HepG2 (cell line): Measurements from ENCODE around the gene TEX19. TPM values are rescaled to one million over a fixed set of nuclear protein-coding genes. Genes with fewer than 3 reads are reported as not detected.

Source experiments
- BCL6 ChIP-seq: IDR thresholded peaks from 2 replicates; pipeline ENCODE4 v1.6.1; 2016; ENCODE audit warnings: missing genetic modification reagents, missing compliant biosample characterization
- EED ChIP-seq: sonication (generic); formaldehyde crosslinking; IDR thresholded peaks from 2 replicates; pipeline ENCODE4 v1.5.0; 2020; ENCODE audit warnings: mild to moderate bottlenecking, missing genetic modification reagents
- KDM5B ChIP-seq: sonication (generic); formaldehyde crosslinking; IDR thresholded peaks from 2 replicates; pipeline ENCODE4 v1.4.0; 2020; ENCODE audit warnings: missing genetic modification reagents, mild to moderate bottlenecking, borderline replicate concordance
- MAF1 ChIP-seq: sonication (generic); formaldehyde crosslinking; IDR thresholded peaks from 2 replicates; pipeline ENCODE4 v1.5.0; 2020; ENCODE audit warnings: missing genetic modification reagents, borderline replicate concordance
- MBNL3 ChIP-seq: fragments of 250-450 bp; sonication (Bioruptor Pico); conservative IDR thresholded peaks from 2 replicates; pipeline ENCODE4 v1.8.0; 2022; ENCODE audit warnings: mild to moderate bottlenecking, inconsistent platforms
- MXI1 ChIP-seq: IDR thresholded peaks from 3 replicates; pipeline ENCODE4 v1.6.1; 2012; ENCODE audit warnings: low read depth, low read length, inconsistent platforms, borderline replicate concordance
- NR2C2 ChIP-seq: sonication (generic); formaldehyde crosslinking; IDR thresholded peaks from 2 replicates; pipeline ENCODE4 v1.4.0; 2020; ENCODE audit warnings: missing genetic modification reagents, mild to moderate bottlenecking, moderate library complexity, borderline replicate concordance
- XRCC5 ChIP-seq: fragments of 200-400 bp; formaldehyde crosslinking; optimal IDR thresholded peaks from 2 replicates; pipeline ENCODE3; 2017; ENCODE audit warnings: mild to moderate bottlenecking, low read length
- ZC3H13 ChIP-seq: sonication (generic); formaldehyde crosslinking; IDR thresholded peaks from 2 replicates; pipeline ENCODE4 v1.8.1; 2023; ENCODE audit warnings: mild to moderate bottlenecking, missing genetic modification reagents, moderate library complexity
- ZFP90 ChIP-seq: sonication (generic); formaldehyde crosslinking; IDR thresholded peaks from 2 replicates; pipeline ENCODE4 v1.8.0; 2022; ENCODE audit warnings: missing genetic modification reagents, mild to moderate bottlenecking, inconsistent platforms, borderline replicate concordance
- ZNF10 ChIP-seq: sonication (generic); formaldehyde crosslinking; IDR thresholded peaks from 2 replicates; pipeline ENCODE4 v1.4.0; 2020; ENCODE audit warnings: mild to moderate bottlenecking, low read depth, missing genetic modification reagents, borderline replicate concordance
- ZNF3 ChIP-seq: IDR thresholded peaks from 2 replicates; pipeline ENCODE4 v1.7.0; 2017; ENCODE audit warnings: inconsistent platforms
- ZNF670 ChIP-seq: sonication (generic); formaldehyde crosslinking; IDR thresholded peaks from 2 replicates; pipeline ENCODE4 v1.8.0; 2022; ENCODE audit warnings: mild to moderate bottlenecking, missing genetic modification reagents, borderline replicate concordance
- ZNF850 ChIP-seq: sonication (generic); formaldehyde crosslinking; conservative IDR thresholded peaks from 2 replicates; pipeline ENCODE4 v1.9.0; 2021; ENCODE audit warnings: mild to moderate bottlenecking, missing genetic modification reagents
- polyA plus RNA-seq, 8 experiments: library from polyadenylated mRNA; depleted of rRNA in 3 of 8; stranded (reverse) in 7 of 8; unstranded in 1 of 8; fragments of >200 nt; fragmentation: Illumina TruSeq in 4 of 8; extraction: Trizol in 4 of 8; gene quantifications; 2 replicates each; pipeline versions ENCODE4 v1.2.1 to v1.2.3, GENCODE V29; 2011 to 2016; ENCODE audit warnings: low read depth in 4 of 8, missing spikeins in 1 of 8, mixed read lengths in 1 of 8; ENCODE audit not compliant: insufficient read depth in 1 of 8
- total RNA-seq, 5 experiments: library from RNA; depleted of rRNA; stranded (reverse); fragments of >200 nt; fragmentation: Illumina TruSeq; extraction: Trizol; gene quantifications; 2 replicates each; pipeline ENCODE4 v1.2.3, GENCODE V29; 2016; ENCODE audit warnings: low read depth in 1 of 5
- TF ChIP-seq, protein P1 (sequence below): sonication (generic); formaldehyde crosslinking; IDR thresholded peaks from 2 replicates; pipeline ENCODE4 v1.4.0; 2020; ENCODE audit warnings: missing genetic modification reagents
- TF ChIP-seq, protein P2 (sequence below): sonication (generic); formaldehyde crosslinking; IDR thresholded peaks from 2 replicates; pipeline ENCODE4 v1.4.0; 2020; ENCODE audit warnings: mild to moderate bottlenecking, missing genetic modification reagents
- TF ChIP-seq, protein P3 (sequence below): IDR thresholded peaks from 2 replicates; pipeline ENCODE4 v1.6.1; 2016; ENCODE audit warnings: missing genetic modification reagents, missing compliant biosample characterization
- TF ChIP-seq, protein P4 (sequence below): sonication (generic); formaldehyde crosslinking; IDR thresholded peaks from 2 replicates; pipeline ENCODE4 v1.5.1; 2020; ENCODE audit warnings: missing genetic modification reagents, mild to moderate bottlenecking, borderline replicate concordance
- TF ChIP-seq, protein P5 (sequence below): sonication (generic); formaldehyde crosslinking; IDR thresholded peaks from 2 replicates; pipeline ENCODE4 v1.4.0; 2020; ENCODE audit warnings: missing genetic modification reagents, borderline replicate concordance
- TF ChIP-seq, protein P6 (sequence below): sonication (generic); formaldehyde crosslinking; IDR thresholded peaks from 2 replicates; pipeline ENCODE4 v1.4.0; 2020; ENCODE audit warnings: missing genetic modification reagents, mild to moderate bottlenecking, borderline replicate concordance

Gene TEX19
- total and polyA plus RNA-seq, 2 of the 13 experiments (the other 11 are each of a cell fraction or from before 2014, with no cell fraction given) = 1.3 to 6.0 TPM

DNA sequence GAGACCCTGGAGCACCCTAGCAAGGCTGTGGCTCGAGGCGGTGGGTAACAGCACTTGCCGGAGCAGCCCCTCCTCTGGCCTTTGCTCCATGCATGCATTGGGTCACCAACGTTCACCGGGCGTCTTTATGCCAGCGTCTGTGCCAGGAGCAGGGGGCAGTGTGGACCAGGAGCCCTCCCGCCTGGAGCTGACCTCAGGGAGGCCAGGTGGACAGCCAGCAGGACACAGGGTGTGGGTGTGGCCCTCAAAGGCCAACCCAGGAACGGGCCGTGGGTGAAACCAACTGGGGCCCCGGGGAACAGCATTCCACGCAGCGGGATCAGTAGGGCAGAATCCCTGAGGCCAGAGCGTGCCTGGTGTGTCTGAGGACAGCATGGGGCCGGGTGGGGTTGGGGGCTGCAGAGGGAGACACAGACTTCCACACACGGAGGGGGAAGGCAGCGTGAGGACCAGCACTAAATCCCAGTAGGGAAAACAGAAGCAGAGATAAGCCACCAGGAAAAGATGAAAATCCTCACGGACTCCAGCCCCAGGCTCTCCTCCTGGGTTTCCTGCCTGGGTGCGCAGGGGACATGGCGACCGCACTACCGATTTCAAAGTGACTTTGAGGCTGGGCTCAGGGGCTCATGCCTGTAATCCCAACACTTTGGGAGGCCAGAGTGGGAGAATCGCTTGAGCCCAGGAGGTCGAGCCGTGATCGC lies 38.8 kb upstream of the TEX19 start (continued):
- no peak for TF ChIP-seq EED
- TF ChIP-seq, protein P1, sequence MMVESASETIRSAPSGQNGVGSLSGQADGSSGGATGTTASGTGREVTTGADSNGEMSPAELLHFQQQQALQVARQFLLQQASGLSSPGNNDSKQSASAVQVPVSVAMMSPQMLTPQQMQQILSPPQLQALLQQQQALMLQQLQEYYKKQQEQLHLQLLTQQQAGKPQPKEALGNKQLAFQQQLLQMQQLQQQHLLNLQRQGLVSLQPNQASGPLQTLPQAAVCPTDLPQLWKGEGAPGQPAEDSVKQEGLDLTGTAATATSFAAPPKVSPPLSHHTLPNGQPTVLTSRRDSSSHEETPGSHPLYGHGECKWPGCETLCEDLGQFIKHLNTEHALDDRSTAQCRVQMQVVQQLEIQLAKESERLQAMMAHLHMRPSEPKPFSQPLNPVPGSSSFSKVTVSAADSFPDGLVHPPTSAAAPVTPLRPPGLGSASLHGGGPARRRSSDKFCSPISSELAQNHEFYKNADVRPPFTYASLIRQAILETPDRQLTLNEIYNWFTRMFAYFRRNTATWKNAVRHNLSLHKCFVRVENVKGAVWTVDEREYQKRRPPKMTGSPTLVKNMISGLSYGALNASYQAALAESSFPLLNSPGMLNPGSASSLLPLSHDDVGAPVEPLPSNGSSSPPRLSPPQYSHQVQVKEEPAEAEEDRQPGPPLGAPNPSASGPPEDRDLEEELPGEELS (CRISPR knock-in tag) = no peak; the same call in 1 of the 2 replicates
- TF ChIP-seq ZNF670 (CRISPR knock-in tag) = no peak
- no peak for TF ChIP-seq ZNF10 (CRISPR knock-in tag)
- no peak for TF ChIP-seq MBNL3 (CRISPR knock-in tag)
- 0 out of 2 replicates have a peak, but pooled peaks have one; percentile 21 for TF ChIP-seq KDM5B (CRISPR knock-in tag)
- TF ChIP-seq, protein P2, sequence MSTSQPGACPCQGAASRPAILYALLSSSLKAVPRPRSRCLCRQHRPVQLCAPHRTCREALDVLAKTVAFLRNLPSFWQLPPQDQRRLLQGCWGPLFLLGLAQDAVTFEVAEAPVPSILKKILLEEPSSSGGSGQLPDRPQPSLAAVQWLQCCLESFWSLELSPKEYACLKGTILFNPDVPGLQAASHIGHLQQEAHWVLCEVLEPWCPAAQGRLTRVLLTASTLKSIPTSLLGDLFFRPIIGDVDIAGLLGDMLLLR = no peak
- TF ChIP-seq ZNF3 (CRISPR knock-in tag) = no peak
- no peak; the same call in 1 of the 2 replicates for TF ChIP-seq ZFP90 (CRISPR knock-in tag)
- peak; percentile 69 for TF ChIP-seq XRCC5
- TF ChIP-seq MXI1 = no peak
- TF ChIP-seq, protein P3, sequence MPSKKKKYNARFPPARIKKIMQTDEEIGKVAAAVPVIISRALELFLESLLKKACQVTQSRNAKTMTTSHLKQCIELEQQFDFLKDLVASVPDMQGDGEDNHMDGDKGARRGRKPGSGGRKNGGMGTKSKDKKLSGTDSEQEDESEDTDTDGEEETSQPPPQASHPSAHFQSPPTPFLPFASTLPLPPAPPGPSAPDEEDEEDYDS (CRISPR knock-in tag) = no peak; the same call in 1 of the 2 replicates
- TF ChIP-seq ZC3H13 (CRISPR knock-in tag) = peak; percentile 68
- TF ChIP-seq, protein P4, sequence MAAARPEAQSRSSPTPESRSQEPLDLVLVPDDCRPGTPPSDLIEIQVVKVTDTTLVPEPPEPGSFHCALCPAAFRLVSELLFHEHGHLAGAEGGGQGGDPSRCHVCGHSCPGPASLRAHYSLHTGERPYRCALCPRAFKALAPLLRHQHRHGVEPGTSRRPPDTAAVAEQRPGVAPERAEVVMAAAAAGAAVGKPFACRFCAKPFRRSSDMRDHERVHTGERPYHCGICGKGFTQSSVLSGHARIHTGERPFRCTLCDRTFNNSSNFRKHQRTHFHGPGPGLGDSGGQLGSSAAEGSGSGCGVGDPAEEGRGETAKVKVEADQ (CRISPR knock-in tag) = no peak
- TF ChIP-seq MAF1 (CRISPR knock-in tag) = no peak
- no peak for TF ChIP-seq ZNF850 (CRISPR knock-in tag)
- TF ChIP-seq, protein P5, sequence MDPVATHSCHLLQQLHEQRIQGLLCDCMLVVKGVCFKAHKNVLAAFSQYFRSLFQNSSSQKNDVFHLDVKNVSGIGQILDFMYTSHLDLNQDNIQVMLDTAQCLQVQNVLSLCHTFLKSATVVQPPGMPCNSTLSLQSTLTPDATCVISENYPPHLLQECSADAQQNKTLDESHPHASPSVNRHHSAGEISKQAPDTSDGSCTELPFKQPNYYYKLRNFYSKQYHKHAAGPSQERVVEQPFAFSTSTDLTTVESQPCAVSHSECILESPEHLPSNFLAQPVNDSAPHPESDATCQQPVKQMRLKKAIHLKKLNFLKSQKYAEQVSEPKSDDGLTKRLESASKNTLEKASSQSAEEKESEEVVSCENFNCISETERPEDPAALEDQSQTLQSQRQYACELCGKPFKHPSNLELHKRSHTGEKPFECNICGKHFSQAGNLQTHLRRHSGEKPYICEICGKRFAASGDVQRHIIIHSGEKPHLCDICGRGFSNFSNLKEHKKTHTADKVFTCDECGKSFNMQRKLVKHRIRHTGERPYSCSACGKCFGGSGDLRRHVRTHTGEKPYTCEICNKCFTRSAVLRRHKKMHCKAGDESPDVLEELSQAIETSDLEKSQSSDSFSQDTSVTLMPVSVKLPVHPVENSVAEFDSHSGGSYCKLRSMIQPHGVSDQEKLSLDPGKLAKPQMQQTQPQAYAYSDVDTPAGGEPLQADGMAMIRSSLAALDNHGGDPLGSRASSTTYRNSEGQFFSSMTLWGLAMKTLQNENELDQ (CRISPR knock-in tag) = no peak
- TF ChIP-seq BCL6 (CRISPR knock-in tag) = 0 out of 2 replicates have a peak, but pooled peaks have one; percentile 26
- TF ChIP-seq NR2C2 (CRISPR knock-in tag) = no peak
- TF ChIP-seq, protein P6, sequence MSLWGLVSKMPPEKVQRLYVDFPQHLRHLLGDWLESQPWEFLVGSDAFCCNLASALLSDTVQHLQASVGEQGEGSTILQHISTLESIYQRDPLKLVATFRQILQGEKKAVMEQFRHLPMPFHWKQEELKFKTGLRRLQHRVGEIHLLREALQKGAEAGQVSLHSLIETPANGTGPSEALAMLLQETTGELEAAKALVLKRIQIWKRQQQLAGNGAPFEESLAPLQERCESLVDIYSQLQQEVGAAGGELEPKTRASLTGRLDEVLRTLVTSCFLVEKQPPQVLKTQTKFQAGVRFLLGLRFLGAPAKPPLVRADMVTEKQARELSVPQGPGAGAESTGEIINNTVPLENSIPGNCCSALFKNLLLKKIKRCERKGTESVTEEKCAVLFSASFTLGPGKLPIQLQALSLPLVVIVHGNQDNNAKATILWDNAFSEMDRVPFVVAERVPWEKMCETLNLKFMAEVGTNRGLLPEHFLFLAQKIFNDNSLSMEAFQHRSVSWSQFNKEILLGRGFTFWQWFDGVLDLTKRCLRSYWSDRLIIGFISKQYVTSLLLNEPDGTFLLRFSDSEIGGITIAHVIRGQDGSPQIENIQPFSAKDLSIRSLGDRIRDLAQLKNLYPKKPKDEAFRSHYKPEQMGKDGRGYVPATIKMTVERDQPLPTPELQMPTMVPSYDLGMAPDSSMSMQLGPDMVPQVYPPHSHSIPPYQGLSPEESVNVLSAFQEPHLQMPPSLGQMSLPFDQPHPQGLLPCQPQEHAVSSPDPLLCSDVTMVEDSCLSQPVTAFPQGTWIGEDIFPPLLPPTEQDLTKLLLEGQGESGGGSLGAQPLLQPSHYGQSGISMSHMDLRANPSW (CRISPR knock-in tag) = no peak
